K562 (cell line): Measurements from ENCODE around the gene GALNT17.

Source experiments
- GABPA ChIP-seq: fragments of 200-800 bp; sonication (Bioruptor generic); conservative IDR thresholded peaks from 2 replicates; pipeline ENCODE4 v1.6.1; 2016; ENCODE audit warnings: low read depth, missing genetic modification characterization, missing compliant biosample characterization
- KDM1A ChIP-seq, 2 experiments: fragments of 450-650 bp; IDR thresholded peaks; 2 replicates each; pipeline ENCODE4 v1.6.1; 2016; ENCODE audit warnings: mild to moderate bottlenecking in 2 of 2
- ZNF830 ChIP-seq: fragments of 250-450 bp; sonication (Bioruptor Pico); IDR thresholded peaks from 2 replicates; pipeline ENCODE4 v1.5.0; 2021; ENCODE audit warnings: mild to moderate bottlenecking
- TF ChIP-seq, protein P1 (sequence below): fragments of 150-350 bp; conservative IDR thresholded peaks from 2 replicates; pipeline ENCODE4 v1.6.1; 2014; ENCODE audit warnings: low read length
- TF ChIP-seq, protein P2 (sequence below), 3 experiments: IDR thresholded peaks in 2 of 3; conservative IDR thresholded peaks in 1 of 3; 2 replicates each; pipeline ENCODE4 v1.5.1; 2011 to 2012; ENCODE audit warnings: low read length in 3 of 3, mild to moderate bottlenecking in 3 of 3, control low read depth in 2 of 3, improper control_type of control experiment in 1 of 3, inconsistent platforms in 1 of 3, low read depth in 1 of 3, mixed read lengths in 1 of 3, moderate library complexity in 1 of 3; ENCODE audit not compliant: insufficient read depth in 2 of 3

DNA sequence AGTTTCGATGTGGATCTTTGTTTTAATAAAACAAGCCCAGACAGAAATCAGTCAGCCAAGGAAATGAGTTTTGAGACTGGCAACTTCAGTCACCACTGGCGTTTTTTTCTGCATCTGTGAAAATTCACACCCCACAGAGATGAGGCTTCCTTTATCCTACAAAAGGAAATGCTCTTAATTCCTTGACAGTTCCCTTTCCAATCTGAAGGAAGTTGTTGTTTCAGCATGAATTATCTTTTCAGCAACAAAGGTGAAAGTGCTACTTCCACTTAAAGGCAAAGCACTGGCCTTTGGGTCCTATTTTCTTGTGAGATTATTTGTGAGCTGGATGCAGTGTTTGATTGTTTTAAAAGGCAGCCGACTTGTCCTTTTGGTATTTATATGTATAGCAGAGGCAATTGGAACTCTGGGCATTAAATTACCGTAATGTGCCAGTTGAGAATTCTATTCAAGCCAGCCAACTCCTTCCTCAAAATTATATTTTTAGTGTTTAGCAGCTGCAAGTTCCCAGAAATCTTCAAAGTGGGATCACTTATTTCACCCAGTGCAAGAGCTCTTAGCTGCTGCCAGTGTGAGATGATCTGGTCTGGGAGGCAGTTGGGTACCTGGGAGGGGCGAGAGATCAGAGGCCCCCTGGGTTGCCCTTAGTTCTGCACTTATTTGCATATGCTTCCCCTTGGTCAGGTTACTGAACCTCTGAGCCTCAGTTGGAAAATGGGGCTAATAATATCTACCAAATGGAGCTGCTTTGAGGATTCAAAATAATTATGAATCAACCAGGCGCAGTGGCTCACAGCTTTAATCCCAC is 427.1 kb downstream of the GALNT17 start:
- TF ChIP-seq KDM1A (IDR thresholded peaks at IDR 0.05): no peak
- TF ChIP-seq ZNF830 (CRISPR knock-in tag): no peak
- TF ChIP-seq, protein P1, sequence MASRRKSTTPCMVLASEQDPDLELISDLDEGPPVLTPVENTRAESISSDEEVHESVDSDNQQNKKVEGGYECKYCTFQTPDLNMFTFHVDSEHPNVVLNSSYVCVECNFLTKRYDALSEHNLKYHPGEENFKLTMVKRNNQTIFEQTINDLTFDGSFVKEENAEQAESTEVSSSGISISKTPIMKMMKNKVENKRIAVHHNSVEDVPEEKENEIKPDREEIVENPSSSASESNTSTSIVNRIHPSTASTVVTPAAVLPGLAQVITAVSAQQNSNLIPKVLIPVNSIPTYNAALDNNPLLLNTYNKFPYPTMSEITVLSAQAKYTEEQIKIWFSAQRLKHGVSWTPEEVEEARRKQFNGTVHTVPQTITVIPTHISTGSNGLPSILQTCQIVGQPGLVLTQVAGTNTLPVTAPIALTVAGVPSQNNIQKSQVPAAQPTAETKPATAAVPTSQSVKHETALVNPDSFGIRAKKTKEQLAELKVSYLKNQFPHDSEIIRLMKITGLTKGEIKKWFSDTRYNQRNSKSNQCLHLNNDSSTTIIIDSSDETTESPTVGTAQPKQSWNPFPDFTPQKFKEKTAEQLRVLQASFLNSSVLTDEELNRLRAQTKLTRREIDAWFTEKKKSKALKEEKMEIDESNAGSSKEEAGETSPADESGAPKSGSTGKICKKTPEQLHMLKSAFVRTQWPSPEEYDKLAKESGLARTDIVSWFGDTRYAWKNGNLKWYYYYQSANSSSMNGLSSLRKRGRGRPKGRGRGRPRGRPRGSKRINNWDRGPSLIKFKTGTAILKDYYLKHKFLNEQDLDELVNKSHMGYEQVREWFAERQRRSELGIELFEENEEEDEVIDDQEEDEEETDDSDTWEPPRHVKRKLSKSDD: no peak
- TF ChIP-seq, protein P2, sequence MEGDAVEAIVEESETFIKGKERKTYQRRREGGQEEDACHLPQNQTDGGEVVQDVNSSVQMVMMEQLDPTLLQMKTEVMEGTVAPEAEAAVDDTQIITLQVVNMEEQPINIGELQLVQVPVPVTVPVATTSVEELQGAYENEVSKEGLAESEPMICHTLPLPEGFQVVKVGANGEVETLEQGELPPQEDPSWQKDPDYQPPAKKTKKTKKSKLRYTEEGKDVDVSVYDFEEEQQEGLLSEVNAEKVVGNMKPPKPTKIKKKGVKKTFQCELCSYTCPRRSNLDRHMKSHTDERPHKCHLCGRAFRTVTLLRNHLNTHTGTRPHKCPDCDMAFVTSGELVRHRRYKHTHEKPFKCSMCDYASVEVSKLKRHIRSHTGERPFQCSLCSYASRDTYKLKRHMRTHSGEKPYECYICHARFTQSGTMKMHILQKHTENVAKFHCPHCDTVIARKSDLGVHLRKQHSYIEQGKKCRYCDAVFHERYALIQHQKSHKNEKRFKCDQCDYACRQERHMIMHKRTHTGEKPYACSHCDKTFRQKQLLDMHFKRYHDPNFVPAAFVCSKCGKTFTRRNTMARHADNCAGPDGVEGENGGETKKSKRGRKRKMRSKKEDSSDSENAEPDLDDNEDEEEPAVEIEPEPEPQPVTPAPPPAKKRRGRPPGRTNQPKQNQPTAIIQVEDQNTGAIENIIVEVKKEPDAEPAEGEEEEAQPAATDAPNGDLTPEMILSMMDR (IDR thresholded peaks at IDR 0.05 in 2 of 3, conservative IDR thresholded peaks at IDR 0.05 in 1 of 3; ENCODE audit: insufficient read depth in 2 of 3, low read depth in 1 of 3, low read length in 3 of 3): no peak
- TF ChIP-seq GABPA: no peak
